Type B pancreatic cell (in vitro differentiated cells): ENCODE measurements around the gene SV2C. TPM values are rescaled to one million over a fixed set of nuclear protein-coding genes. Genes with fewer than 3 reads are reported as not detected.
A peak's percentile ranks its signal among the peaks of the same experiment; 100 is the strongest.

Experiments used
- DNase-seq: peaks from one replicate; pipeline ENCODE4 v3.0.0; 2021; ENCODE audit warnings: mixed read lengths; ENCODE audit not compliant: unreplicated experiment; ENCODE audit errors: extremely low spot score
- H3K27ac Mint-ChIP-seq: 2 replicates; pipeline ENCODE4 v1.8.0; 2021; ENCODE audit warnings: mild to moderate bottlenecking, mixed read lengths
- H3K27me3 Mint-ChIP-seq: 2 replicates; pipeline ENCODE4 v1.8.0; 2021; ENCODE audit warnings: mixed read lengths
- H3K36me3 Mint-ChIP-seq: 2 replicates; pipeline ENCODE4 v1.8.0; 2021; ENCODE audit warnings: mixed read lengths
- H3K4me1 Mint-ChIP-seq: one replicate; pipeline ENCODE4 v1.8.0; 2021; ENCODE audit warnings: mixed read lengths; ENCODE audit not compliant: unreplicated experiment
- H3K4me3 Mint-ChIP-seq: 2 replicates; pipeline ENCODE4 v1.8.0; 2021; ENCODE audit warnings: mild to moderate bottlenecking, mixed read lengths
- H3K9me3 Mint-ChIP-seq: 2 replicates; pipeline ENCODE4 v1.8.0; 2021; ENCODE audit warnings: mixed read lengths
- total RNA-seq: library from RNA; stranded (reverse); gene quantifications from 2 replicates; pipeline ENCODE4 v1.2.1, GENCODE V29; 2021; ENCODE audit warnings: low replicate concordance
- TF ChIP-seq, protein P1 (sequence below): fragments of 200-600 bp; sonication (generic); conservative IDR thresholded peaks from 2 replicates; pipeline ENCODE4 v1.5.0; 2021; ENCODE audit warnings: antibody characterized with exemption, mild to moderate bottlenecking

The SV2C gene
- total RNA-seq, 1 donor from 2014 or later, result 6.9 TPM

DNA sequence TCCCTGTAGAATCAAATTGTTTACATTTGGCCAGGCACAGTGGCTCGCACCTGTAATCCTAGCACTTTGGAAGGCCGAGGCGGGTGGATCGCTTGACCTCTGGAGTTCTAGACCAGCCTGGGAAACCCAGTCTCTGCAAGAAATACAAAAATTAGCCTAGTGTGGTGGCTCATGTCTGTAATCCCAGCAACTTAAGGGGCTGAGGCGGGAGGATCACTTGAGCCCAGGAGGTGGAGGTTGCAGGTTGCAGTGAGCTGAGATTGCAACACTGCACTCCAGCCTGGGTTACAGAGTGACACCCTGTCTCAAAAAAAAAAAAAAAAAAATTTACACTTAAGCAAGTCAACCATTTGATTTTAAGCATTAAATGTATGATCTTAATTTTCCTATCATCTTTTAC, 302.4 kb downstream of the SV2C start:
- no peaks in the 10 kb centered on the region for H3K36me3 Mint-ChIP-seq
- no peaks in the 10 kb centered on the region for H3K9me3 Mint-ChIP-seq
- H3K27ac Mint-ChIP-seq, result no peak overlapping the region
- H3K27me3 Mint-ChIP-seq, result peaks cover 5% of the 10 kb centered on the region
- TF ChIP-seq, protein P1, sequence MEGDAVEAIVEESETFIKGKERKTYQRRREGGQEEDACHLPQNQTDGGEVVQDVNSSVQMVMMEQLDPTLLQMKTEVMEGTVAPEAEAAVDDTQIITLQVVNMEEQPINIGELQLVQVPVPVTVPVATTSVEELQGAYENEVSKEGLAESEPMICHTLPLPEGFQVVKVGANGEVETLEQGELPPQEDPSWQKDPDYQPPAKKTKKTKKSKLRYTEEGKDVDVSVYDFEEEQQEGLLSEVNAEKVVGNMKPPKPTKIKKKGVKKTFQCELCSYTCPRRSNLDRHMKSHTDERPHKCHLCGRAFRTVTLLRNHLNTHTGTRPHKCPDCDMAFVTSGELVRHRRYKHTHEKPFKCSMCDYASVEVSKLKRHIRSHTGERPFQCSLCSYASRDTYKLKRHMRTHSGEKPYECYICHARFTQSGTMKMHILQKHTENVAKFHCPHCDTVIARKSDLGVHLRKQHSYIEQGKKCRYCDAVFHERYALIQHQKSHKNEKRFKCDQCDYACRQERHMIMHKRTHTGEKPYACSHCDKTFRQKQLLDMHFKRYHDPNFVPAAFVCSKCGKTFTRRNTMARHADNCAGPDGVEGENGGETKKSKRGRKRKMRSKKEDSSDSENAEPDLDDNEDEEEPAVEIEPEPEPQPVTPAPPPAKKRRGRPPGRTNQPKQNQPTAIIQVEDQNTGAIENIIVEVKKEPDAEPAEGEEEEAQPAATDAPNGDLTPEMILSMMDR, result no peak
- no peak for DNase-seq
- no peak overlapping the region for H3K4me3 Mint-ChIP-seq
- H3K4me1 Mint-ChIP-seq, result peaks cover 45% of the 10 kb centered on the region

DNA sequence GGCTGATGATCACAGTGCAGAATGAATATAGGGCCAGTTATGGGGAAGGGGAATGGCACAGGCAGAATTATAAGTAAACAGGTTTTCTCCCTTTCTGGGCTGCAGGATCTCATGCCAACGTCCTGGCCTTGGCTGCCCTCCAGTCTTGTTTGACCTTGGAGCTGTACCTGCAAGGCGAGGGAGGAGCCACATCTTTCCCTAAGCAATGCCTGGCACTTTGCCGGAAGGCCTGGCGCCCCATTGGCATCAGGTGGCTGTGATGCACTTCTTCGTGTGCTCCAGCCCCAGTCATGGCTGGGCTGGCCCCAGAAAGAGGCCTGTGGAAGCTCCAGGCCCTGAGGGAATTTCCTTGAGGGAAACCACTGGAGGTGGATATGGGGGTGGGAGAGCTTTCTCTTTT, 303.2 kb downstream of the SV2C start:
- Mint-ChIP-seq H3K27ac (no peak overlapping the region), H3K27me3 (peaks cover 5% of the 10 kb centered on the region), H3K4me1 (peaks cover 40% of the 10 kb centered on the region), H3K4me3 (no peak overlapping the region), H3K9me3 (no peaks in the 10 kb centered on the region), H3K36me3 (no peaks in the 10 kb centered on the region)
- TF ChIP-seq, protein P1, result no peak
- DNase-seq, result no peak

DNA sequence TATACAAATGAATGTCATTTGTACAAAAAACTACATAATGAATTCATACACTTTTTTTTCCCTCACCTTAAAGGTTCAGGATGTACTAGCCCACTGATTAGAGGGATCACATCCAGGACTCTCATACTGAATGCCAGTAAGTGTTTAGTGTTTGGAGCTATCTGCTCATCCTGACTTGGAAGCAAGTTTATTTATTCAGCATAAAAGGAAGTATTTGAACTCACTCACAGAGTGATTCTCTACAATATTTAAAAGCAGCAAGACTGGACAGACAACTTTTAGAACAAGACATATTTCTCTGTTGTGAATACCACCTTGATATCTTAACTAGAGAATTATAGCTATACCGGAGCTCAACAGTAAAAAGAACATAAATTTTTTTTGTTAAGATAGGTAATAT, 305.1 kb downstream of the SV2C start:
- no peaks in the 10 kb centered on the region for H3K9me3 Mint-ChIP-seq
- peaks cover 2% of the 10 kb centered on the region for H3K27me3 Mint-ChIP-seq
- H3K4me3 Mint-ChIP-seq, result peak overlapping the region; percentile 24
- H3K27ac Mint-ChIP-seq, result peak overlapping the region; percentile 68
- peaks cover 45% of the 10 kb centered on the region for H3K4me1 Mint-ChIP-seq
- TF ChIP-seq, protein P1, result no peak
- no peak for DNase-seq
- H3K36me3 Mint-ChIP-seq, result no peaks in the 10 kb centered on the region

GRCh38 chr5:76388791-76389512, 305.8 kb downstream of the SV2C start:
- DNase-seq, result no peak
- no peak overlapping the region for H3K4me3 Mint-ChIP-seq
- H3K4me1 Mint-ChIP-seq, result peaks cover 45% of the 10 kb centered on the region
- peak overlapping the region; percentile 14 for H3K27ac Mint-ChIP-seq
- no peaks in the 10 kb centered on the region for H3K9me3 Mint-ChIP-seq
- H3K27me3 Mint-ChIP-seq, result no peaks in the 10 kb centered on the region
- no peaks in the 10 kb centered on the region for H3K36me3 Mint-ChIP-seq
- TF ChIP-seq, protein P1, result no peak

GRCh38 chr5:76389513-76390154, 306.5 kb downstream of the SV2C start:
- no peak for DNase-seq
- TF ChIP-seq, protein P1, result no peak
- H3K36me3 Mint-ChIP-seq, result no peaks in the 10 kb centered on the region
- H3K9me3 Mint-ChIP-seq, result no peaks in the 10 kb centered on the region
- H3K4me3 Mint-ChIP-seq, result peak overlapping the region; percentile 55
- no peak overlapping the region for H3K27ac Mint-ChIP-seq
- H3K4me1 Mint-ChIP-seq, result peaks cover 45% of the 10 kb centered on the region
- H3K27me3 Mint-ChIP-seq, result no peaks in the 10 kb centered on the region
